ENCODE results near the gene FRMD4A.

FRMD4A gene

DNA sequence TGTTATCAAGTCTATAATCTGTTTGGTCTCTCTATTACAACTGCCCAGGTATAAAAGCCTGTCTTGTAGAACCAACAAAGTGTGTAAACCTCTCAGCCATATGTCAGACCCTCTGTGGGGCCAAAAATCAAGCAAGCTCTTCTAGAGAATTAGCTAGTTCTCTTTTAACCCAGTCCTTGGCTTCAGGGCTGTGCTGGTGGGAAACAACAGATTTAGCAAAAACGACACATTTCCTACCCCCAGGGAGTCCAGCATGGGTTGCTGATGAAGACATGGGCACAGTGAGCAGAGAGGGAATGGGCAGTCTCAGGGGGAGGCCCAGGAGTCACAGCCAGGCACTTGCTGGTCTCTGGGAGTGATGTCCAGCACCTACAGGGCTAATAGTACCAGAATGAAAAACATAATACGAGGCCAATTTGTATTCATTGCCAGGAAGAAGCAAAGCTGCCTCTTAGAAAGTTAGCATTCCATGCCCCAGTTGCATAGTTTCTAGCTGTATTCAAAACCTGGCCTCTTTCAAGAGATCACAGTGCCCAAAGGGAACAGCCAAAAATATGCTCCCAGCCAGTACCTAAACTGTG, 80.1 kb downstream of the FRMD4A start:
- DNase-seq (ENCODE audit: low read depth): no peak
- TF ChIP-seq CTCF (conservative IDR thresholded peaks at IDR 0.05; ENCODE audit: control insufficient read depth, insufficient read depth, low read depth, low read length): no peak
- no peak overlapping the region for H3K4me3 ChIP-seq (ENCODE audit: control insufficient read depth, low read depth, low read length)

- TF ChIP-seq CTCF (conservative IDR thresholded peaks at IDR 0.05; ENCODE audit: control insufficient read depth, insufficient read depth, low read depth, low read length): no peak
- DNase-seq (ENCODE audit: low read depth): no peak
- no peak overlapping the region for H3K4me3 ChIP-seq (ENCODE audit: control insufficient read depth, low read depth, low read length)
Observed at GRCh38 chr10:14247377-14248116, 83.2 kb downstream of the FRMD4A start.

- no peak overlapping the region for H3K4me3 ChIP-seq (ENCODE audit: control insufficient read depth, low read depth, low read length)
- TF ChIP-seq CTCF (conservative IDR thresholded peaks at IDR 0.05; ENCODE audit: control insufficient read depth, insufficient read depth, low read depth, low read length): no peak
- peak; percentile 54 for DNase-seq (ENCODE audit: low read depth)
Observed at GRCh38 chr10:14244801-14245211, 85.9 kb downstream of the FRMD4A start.

DNA sequence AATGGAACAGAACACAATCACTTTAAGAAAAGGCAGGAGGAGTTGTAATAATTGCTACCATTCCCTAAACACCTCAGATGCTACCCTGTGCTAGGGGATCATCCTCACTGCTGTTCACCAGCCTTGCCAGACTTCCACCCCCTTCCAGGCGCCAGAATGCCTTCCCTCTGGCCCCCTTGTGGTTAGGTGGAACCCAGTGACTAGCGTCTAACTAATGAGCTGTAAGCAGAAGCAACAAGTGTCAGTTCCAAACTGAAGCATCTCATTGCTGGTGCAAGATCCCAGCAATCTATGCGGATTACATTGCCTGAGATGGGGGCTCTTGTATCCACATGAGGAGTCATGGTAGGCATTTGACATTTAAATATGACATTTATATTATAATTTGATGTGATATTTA, 86.6 kb downstream of the FRMD4A start:
- TF ChIP-seq CTCF (conservative IDR thresholded peaks at IDR 0.05; ENCODE audit: control insufficient read depth, insufficient read depth, low read depth, low read length): no peak
- H3K4me3 ChIP-seq (ENCODE audit: control insufficient read depth, low read depth, low read length): no peak overlapping the region
- no peak for DNase-seq (ENCODE audit: low read depth)

GRCh38 chr10:14243221-14243620, 87.5 kb downstream of the FRMD4A start:
- no peak overlapping the region for H3K4me3 ChIP-seq (ENCODE audit: control insufficient read depth, low read depth, low read length)
- DNase-seq (ENCODE audit: low read depth): no peak
- no peak for TF ChIP-seq CTCF (conservative IDR thresholded peaks at IDR 0.05; ENCODE audit: control insufficient read depth, insufficient read depth, low read depth, low read length)

GRCh38 chr10:14241196-14241595, 89.5 kb downstream of the FRMD4A start:
- DNase-seq (ENCODE audit: low read depth): no peak
- H3K4me3 ChIP-seq (ENCODE audit: control insufficient read depth, low read depth, low read length): no peak overlapping the region
- no peak for TF ChIP-seq CTCF (conservative IDR thresholded peaks at IDR 0.05; ENCODE audit: control insufficient read depth, insufficient read depth, low read depth, low read length)
